Astrocyte of the hippocampus (primary cell): ENCODE measurements around the gene ZNF507.

Experiments
- DNase-seq: peaks from one replicate; pipeline ENCODE4 v3.0.0; 2011; ENCODE audit warnings: low read depth, low spot score

The ZNF507 gene

GRCh38 chr19:32339988-32340874 is 5.2 kb upstream of the ZNF507 start:
- DNase-seq: peak; percentile 68

GRCh38 chr19:32342695-32343094 is 2.7 kb upstream of the ZNF507 start:
- no peak for DNase-seq

DNA sequence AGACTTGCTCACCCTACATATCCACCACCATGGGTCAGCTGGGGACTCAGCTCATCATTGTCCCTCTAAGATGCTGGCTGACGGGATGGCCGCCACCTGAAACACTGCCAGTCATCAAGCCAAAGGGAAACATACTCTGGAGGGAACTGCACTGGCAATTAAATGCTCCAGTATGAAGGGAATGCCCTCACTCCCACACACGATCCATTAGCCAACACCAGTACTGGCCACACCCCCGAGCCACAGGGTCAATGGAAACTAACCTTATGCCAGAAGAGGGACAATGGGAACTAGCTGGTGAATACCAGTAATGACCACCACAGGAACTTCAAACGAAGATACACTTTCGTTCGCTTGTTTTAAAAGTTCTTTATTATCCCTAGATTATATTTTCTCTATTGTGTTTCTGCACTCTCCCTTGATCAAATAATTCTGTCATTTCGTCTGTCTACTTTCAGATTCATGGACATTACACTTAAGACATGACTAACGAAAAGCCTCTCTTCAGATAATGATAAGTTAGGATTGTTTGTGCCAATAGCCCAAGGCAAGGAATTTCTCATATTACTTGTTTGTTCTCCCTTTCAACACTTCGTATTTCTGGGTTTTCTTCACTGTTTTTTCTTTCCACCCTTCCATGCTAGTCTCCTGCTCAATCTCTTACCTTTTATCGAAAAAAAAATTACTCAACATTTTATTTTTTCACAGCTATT is 1.7 kb upstream of the ZNF507 start:
- no peak for DNase-seq

- no peak for DNase-seq
Measured at GRCh38 chr19:32346901-32347300, 1.5 kb downstream of the ZNF507 start.

GRCh38 chr19:32347573-32347972 is 2.2 kb downstream of the ZNF507 start:
- DNase-seq: no peak

GRCh38 chr19:32349051-32349450 is 3.6 kb downstream of the ZNF507 start:
- DNase-seq: no peak

DNA sequence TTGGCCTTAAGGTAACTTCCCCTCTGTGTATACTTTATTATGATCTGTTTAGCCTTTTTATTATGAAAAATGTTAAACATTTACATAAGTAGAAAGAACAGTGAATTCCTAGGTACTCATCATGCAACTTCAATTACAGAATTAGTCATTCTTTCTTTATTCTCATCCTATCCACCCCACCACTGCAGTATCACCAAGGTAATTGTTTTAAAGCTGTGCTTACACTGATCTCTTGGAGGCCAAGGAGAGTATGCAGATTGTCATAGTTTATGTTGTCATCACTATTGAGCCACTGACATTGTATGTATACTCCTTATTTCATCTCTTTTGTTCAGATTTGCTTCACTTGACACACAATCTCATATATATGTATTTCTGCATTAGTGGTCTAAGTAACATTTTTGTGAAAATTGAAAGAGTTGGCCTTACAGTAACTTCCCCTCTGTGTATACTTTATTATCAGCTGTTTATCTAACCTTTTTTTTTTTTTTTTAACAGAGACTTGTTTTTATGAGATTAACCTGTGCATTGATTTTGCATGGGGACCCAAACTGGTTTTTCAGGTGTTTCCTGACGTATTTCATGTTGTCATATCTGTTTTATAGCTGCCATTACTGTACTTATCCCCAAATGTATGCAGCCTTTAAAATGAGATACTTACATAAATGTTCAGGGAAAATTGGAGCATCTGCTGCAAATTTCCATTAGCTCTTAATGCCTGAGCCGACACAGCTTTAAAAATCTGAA is 4.5 kb downstream of the ZNF507 start:
- no peak for DNase-seq

DNA sequence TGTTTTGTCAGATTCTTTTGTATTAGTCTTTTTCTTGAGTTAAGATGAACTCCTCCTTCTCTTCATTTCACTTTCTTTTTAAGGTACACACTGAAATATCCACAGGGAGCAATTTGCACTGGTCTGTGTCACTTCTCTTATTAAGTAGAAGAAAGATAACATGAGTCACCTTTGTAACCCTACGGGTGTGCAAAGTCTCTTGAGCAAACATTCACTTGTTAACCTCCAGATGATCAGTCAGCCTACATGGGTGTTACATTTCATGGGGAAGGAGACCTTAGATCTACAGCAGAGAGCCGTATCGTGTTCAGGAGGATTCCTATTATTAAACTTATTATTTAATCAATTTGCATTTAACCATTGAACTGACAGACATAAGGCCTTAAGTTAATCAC is 5.1 kb downstream of the ZNF507 start:
- no peak for DNase-seq

DNA sequence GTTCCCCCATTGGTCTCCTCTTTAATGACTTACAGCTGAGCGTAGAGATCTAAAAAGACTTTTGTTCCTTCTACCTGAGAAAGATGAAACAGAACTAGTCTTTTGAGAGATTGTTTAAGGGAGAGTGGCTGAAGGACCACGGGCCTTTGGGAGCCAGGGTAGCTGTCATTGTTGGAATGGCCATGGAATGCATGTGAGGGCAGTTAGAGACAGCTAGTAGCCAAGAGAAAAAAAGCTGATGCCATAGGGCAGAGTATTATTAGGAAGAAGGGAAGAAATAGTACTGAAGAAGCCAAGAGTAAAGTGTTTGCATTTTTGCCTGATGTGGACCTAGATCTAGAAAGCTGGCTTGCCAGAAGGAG is 5.6 kb downstream of the ZNF507 start:
- DNase-seq: no peak

GRCh38 chr19:32352241-32352630 is 6.8 kb downstream of the ZNF507 start:
- DNase-seq: no peak

DNA sequence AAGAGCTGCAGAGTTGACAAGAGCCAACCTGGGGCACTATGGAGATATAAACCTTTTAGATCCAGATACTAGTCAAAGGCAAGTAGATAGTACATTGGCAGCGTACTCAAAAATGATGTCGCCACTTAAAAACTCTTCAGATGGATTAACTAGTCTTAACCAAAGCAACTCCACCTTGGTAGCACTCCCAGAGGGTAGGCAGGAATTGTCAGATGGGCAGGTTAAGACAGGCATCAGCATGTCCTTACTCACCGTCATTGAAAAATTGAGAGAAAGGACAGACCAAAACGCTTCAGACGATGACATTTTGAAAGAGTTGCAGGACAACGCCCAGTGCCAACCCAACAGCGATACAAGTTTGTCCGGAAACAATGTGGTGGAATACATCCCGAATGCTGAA is 8.9 kb downstream of the ZNF507 start:
- no peak for DNase-seq

DNA sequence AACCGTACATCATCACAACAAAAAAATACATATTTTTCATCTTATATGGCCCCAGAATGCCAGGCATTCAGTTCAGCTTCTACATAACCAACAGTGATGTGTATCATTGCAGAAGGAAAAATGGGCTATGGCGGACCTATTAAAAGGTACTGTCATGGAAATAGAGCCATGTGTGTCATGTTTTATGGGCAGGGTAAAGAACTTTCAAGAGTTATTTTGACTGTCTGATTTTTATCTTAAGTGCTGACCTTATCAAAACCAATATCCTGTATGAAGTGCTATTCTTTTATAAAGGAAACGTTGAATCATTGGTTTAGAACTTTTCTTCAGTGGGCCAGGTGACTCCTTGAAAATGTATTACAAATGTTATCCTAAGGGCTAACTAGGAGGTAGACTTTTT is 9.9 kb downstream of the ZNF507 start:
- DNase-seq: no peak

DNA sequence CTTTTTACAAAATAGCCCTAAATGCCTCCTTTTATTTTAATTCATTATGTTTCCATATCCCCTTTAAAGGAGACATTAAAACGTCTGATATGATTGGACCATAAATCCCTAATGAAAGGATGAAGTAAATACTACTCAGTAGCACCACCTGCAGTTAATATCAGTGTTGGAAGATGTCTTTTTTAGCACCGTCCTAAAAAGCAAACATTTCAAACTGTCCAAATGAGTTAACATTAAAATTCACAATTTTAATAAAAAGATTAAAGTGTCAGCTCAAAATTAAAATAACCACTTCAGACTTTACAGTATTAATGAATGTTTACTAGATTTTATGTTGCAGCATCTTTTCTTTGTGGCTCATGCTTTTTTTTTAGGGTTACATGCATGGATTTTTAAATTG is 12.3 kb downstream of the ZNF507 start:
- DNase-seq: no peak

DNA sequence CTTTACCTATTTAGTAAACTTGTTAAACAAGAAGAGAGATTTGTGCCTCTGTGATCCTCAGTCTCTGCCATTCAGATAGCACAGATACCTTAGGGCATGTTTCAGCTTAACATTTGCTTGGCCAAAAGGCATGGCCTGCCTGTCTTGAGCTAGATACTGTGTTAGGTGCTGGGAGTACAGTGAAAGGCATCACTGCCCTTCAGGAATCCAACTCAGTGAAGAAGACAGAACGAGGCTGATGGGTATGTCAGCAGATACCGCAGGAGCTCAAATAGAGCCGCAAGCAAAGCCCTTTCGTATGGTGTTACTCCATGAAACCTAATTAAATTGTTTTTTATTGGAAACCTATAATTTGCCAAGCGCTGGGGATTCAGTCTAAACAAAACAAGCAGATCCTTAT is 12.9 kb downstream of the ZNF507 start:
- DNase-seq: no peak

DNA sequence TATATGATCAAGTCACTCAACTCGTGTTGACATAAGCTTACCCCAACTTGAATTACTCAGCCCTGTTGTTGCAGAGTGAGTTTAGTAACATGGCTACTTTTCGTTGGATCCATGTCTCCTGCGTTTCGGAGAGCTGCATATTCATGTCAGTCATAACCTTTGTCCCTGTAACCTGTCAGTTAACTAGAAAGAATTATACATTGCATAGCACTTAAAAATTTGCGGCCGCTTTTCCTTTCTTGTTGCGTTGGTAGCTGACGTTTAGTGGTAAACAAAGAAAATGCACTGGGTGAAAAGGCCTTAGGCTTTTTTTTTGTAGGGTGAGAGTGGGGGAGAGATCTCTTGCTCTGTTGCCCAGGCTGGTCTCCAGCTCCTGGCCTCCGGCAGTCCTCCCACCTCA is 14.2 kb downstream of the ZNF507 start:
- no peak for DNase-seq

GRCh38 chr19:32361574-32362317 is 16.3 kb downstream of the ZNF507 start:
- DNase-seq: no peak

GRCh38 chr19:32362318-32362691 is 16.9 kb downstream of the ZNF507 start:
- no peak for DNase-seq

GRCh38 chr19:32363175-32363574 is 17.8 kb downstream of the ZNF507 start:
- no peak for DNase-seq

DNA sequence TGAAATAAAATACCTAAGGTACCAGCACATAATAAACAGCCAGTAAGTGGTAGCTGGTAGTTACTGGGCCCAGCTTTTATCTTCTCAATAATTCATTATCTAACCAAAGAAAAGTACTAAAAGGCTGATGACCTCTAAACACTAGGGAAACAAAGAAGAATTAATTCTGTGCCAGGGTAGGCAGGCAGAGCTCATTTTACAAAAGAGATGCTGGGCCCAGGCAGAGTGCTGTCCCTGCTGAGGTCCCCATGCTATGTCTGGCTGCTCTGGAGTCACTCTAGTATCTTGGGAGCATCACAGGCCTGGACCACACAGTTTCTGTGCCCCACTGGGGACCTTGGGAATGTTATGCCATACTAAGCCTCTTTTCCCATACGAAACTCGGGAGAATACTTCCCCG is 18.2 kb downstream of the ZNF507 start:
- no peak for DNase-seq

DNA sequence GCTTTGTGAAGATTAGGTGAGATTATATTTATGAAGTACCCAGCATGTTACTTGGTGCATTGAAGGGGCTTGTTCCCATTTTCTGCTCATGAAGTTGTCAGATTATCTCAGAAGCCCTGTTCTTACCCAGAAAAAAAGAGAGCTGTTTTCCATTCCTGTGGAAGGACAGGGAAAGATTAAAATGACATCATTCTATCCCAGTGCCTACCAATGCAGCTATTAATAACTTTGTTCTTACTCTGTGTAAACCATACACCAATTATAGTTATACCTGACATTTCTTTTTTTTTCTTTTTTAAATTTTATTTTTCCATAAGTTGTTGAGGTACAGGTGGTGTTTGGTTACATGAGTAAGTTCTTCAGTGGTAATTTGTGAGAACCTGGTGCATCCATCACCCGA is 18.6 kb downstream of the ZNF507 start:
- no peak for DNase-seq

GRCh38 chr19:32367063-32367462 is 21.7 kb downstream of the ZNF507 start:
- DNase-seq: no peak
